ENCODE data around the gene USP11. TPM values are rescaled to one million over a fixed set of nuclear protein-coding genes. Genes with fewer than 3 reads are reported as not detected.
A peak's percentile ranks its signal among the peaks of the same experiment; 100 is the strongest.

Gene USP11
- total and polyA plus RNA-seq, 2 experiments from 2014 or later, result 64.2 to 65.1 TPM

DNA sequence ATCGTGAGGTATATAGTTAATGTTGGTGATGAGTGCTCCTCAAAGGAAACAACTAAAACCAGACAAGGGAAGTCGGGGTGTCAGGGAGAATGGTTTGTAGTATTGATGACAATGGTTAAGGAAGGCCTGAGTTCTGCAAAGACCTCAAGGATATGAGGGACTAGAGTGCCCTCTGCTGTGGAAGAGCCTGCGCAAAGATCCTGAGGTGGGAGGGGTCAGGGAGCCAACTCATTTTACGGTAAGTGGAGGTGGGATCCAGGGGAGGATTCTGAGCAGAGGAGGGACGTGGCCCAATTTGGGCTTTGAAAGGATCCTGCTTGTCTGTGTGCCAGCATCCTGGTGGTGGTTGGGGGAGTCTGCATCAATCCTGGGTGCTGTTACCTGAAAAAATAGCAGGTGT lies 27.8 kb upstream of the USP11 start:
- H3K9me3 Mint-ChIP-seq, result no peaks in the 10 kb centered on the region
- no peaks in the 10 kb centered on the region for H3F3A ChIP-seq (replicated peaks; ENCODE audit: low read depth)
- no peaks in the 10 kb centered on the region for H3K79me2 ChIP-seq (replicated peaks; ENCODE audit: insufficient read depth)
- no peak overlapping the region for H3K4me3 Mint-ChIP-seq
- peaks cover 32% of the 10 kb centered on the region for H3K36me3 ChIP-seq (ENCODE audit: insufficient read depth)
- no peak overlapping the region for H3K27ac Mint-ChIP-seq
- H3K27ac ChIP-seq (ENCODE audit: low read depth), result no peak overlapping the region
- no peak overlapping the region for H3K4me3 ChIP-seq
- no peak for DNase-seq (ENCODE audit: low spot score)
- H3K27me3 ChIP-seq (ENCODE audit: insufficient read depth), result no peaks in the 10 kb centered on the region
- H2AFZ ChIP-seq, result no peak overlapping the region
- peak; percentile 35; the same call in 2 of the 3 replicates for ATAC-seq
- H3K27me3 Mint-ChIP-seq (ENCODE audit: insufficient read depth, low read depth, poor library complexity), result peaks cover 2% of the 10 kb centered on the region
- H3K4me2 ChIP-seq, result no peak overlapping the region
- H4K20me1 ChIP-seq (replicated peaks; ENCODE audit: insufficient read depth), result peaks cover 10% of the 10 kb centered on the region; the same call in 1 of the 2 replicates
- no peaks in the 10 kb centered on the region for H3K4me1 Mint-ChIP-seq
- H3K9me2 ChIP-seq (ENCODE audit: insufficient read depth), result no peaks in the 10 kb centered on the region
- TF ChIP-seq CTCF (conservative IDR thresholded peaks at IDR 0.05; ENCODE audit: low read depth in 2 of 2) (peak in 1 of 2 experiments; percentile 33; a peak in 1 of 4 replicates), CREB1 (CRISPR knock-in tag; IDR thresholded peaks at IDR 0.05; ENCODE audit: low read depth) (no peak)
- no peaks in the 10 kb centered on the region for H3K4me1 ChIP-seq (ENCODE audit: insufficient read depth)
- H3K36me3 Mint-ChIP-seq (ENCODE audit: low read depth), result peaks cover 92% of the 10 kb centered on the region

DNA sequence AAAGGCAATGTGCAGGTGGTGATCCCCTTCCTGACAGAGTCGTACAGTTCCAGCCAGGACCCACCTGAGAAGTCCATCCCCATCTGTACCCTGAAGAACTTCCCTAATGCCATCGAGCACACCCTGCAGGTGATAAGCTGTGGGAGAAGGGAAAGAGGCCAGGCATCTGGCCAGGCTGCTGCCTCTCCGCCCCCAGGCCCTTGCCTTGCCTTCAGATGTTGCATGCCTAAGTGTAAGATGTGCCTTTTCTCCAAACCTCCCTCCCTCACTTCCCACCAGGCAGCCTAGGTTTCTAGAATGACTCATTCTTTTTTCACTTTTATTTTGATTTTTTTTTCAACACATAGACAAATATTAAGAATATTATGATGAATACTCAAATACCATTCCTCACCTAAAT lies 26.5 kb upstream of the USP11 start:
- Histone ChIP-seq H3K4me3 (no peak overlapping the region), H3K4me2 (no peak overlapping the region), H3K79me2 (replicated peaks; ENCODE audit: insufficient read depth) (no peaks in the 10 kb centered on the region), H2AFZ (no peak overlapping the region), H3K36me3 (ENCODE audit: insufficient read depth) (peaks cover 33% of the 10 kb centered on the region), H4K20me1 (replicated peaks; ENCODE audit: insufficient read depth) (peaks cover 10% of the 10 kb centered on the region; the same call in 1 of the 2 replicates), H3K4me1 (ENCODE audit: insufficient read depth) (no peaks in the 10 kb centered on the region), H3K27ac (ENCODE audit: low read depth) (no peak overlapping the region), H3K9me2 (ENCODE audit: insufficient read depth) (no peaks in the 10 kb centered on the region), H3K27me3 (ENCODE audit: insufficient read depth) (no peaks in the 10 kb centered on the region), H3F3A (replicated peaks; ENCODE audit: low read depth) (no peaks in the 10 kb centered on the region)
- H3K36me3 Mint-ChIP-seq (ENCODE audit: low read depth), result peaks cover 92% of the 10 kb centered on the region
- no peaks in the 10 kb centered on the region for H3K4me1 Mint-ChIP-seq
- no peaks in the 10 kb centered on the region for H3K9me3 Mint-ChIP-seq
- H3K4me3 Mint-ChIP-seq, result no peak overlapping the region
- H3K27me3 Mint-ChIP-seq (ENCODE audit: insufficient read depth, low read depth, poor library complexity), result peaks cover 1% of the 10 kb centered on the region
- no peak overlapping the region for H3K27ac Mint-ChIP-seq
- no peak for DNase-seq (ENCODE audit: low spot score)
- ATAC-seq, result no peak
- TF ChIP-seq STAT1 (IDR thresholded peaks at IDR 0.05; ENCODE audit: unreplicated experiment) (no peak), POLR2AphosphoS5 (IDR thresholded peaks at IDR 0.05; ENCODE audit: low read depth) (no peak), CREB1 (CRISPR knock-in tag; IDR thresholded peaks at IDR 0.05; ENCODE audit: low read depth) (no peak), ZNF114 (CRISPR knock-in tag; IDR thresholded peaks at IDR 0.05) (no peak), ZNF331 (CRISPR knock-in tag; IDR thresholded peaks at IDR 0.05; ENCODE audit: low read depth) (no peak), NANOG (IDR thresholded peaks at IDR 0.05; ENCODE audit: borderline replicate concordance) (no peak), EZH2phosphoT487 (IDR thresholded peaks at IDR 0.05; ENCODE audit: unreplicated experiment) (no peak), EZH2 (IDR thresholded peaks at IDR 0.05; ENCODE audit: low read depth, unreplicated experiment) (no peak), JUNB (IDR thresholded peaks at IDR 0.05; ENCODE audit: unreplicated experiment) (no peak)
- TF ChIP-seq, protein P1, sequence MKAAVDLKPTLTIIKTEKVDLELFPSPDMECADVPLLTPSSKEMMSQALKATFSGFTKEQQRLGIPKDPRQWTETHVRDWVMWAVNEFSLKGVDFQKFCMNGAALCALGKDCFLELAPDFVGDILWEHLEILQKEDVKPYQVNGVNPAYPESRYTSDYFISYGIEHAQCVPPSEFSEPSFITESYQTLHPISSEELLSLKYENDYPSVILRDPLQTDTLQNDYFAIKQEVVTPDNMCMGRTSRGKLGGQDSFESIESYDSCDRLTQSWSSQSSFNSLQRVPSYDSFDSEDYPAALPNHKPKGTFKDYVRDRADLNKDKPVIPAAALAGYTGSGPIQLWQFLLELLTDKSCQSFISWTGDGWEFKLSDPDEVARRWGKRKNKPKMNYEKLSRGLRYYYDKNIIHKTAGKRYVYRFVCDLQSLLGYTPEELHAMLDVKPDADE (IDR thresholded peaks at IDR 0.05), result no peak
- TF ChIP-seq, protein P2, sequence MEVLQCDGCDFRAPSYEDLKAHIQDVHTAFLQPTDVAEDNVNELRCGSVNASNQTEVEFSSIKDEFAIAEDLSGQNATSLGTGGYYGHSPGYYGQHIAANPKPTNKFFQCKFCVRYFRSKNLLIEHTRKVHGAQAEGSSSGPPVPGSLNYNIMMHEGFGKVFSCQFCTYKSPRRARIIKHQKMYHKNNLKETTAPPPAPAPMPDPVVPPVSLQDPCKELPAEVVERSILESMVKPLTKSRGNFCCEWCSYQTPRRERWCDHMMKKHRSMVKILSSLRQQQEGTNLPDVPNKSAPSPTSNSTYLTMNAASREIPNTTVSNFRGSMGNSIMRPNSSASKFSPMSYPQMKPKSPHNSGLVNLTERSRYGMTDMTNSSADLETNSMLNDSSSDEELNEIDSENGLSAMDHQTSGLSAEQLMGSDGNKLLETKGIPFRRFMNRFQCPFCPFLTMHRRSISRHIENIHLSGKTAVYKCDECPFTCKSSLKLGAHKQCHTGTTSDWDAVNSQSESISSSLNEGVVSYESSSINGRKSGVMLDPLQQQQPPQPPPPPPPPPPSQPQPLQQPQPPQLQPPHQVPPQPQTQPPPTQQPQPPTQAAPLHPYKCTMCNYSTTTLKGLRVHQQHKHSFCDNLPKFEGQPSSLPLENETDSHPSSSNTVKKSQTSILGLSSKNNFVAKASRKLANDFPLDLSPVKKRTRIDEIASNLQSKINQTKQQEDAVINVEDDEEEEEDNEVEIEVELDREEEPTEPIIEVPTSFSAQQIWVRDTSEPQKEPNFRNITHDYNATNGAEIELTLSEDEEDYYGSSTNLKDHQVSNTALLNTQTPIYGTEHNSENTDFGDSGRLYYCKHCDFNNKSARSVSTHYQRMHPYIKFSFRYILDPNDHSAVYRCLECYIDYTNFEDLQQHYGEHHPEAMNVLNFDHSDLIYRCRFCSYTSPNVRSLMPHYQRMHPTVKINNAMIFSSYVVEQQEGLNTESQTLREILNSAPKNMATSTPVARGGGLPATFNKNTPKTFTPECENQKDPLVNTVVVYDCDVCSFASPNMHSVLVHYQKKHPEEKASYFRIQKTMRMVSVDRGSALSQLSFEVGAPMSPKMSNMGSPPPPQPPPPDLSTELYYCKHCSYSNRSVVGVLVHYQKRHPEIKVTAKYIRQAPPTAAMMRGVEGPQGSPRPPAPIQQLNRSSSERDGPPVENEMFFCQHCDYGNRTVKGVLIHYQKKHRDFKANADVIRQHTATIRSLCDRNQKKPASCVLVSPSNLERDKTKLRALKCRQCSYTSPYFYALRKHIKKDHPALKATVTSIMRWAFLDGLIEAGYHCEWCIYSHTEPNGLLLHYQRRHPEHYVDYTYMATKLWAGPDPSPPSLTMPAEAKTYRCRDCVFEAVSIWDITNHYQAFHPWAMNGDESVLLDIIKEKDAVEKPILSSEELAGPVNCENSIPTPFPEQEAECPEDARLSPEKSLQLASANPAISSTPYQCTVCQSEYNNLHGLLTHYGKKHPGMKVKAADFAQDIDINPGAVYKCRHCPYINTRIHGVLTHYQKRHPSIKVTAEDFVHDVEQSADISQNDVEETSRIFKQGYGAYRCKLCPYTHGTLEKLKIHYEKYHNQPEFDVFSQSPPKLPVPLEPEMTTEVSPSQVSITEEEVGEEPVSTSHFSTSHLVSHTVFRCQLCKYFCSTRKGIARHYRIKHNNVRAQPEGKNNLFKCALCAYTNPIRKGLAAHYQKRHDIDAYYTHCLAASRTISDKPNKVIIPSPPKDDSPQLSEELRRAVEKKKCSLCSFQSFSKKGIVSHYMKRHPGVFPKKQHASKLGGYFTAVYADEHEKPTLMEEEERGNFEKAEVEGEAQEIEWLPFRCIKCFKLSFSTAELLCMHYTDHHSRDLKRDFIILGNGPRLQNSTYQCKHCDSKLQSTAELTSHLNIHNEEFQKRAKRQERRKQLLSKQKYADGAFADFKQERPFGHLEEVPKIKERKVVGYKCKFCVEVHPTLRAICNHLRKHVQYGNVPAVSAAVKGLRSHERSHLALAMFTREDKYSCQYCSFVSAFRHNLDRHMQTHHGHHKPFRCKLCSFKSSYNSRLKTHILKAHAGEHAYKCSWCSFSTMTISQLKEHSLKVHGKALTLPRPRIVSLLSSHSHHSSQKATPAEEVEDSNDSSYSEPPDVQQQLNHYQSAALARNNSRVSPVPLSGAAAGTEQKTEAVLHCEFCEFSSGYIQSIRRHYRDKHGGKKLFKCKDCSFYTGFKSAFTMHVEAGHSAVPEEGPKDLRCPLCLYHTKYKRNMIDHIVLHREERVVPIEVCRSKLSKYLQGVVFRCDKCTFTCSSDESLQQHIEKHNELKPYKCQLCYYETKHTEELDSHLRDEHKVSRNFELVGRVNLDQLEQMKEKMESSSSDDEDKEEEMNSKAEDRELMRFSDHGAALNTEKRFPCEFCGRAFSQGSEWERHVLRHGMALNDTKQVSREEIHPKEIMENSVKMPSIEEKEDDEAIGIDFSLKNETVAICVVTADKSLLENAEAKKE (CRISPR knock-in tag; IDR thresholded peaks at IDR 0.05), result no peak
